Activated CD4-positive, alpha-beta T cell treated with anti-CD3 and anti-CD28 coated beads for 24 hours (primary cell): ENCODE measurements around the gene COL5A1.

Experiments
- DNase-seq, 2 donors: peaks; one replicate each; pipeline ENCODE4 v3.0.0-alpha.2; 2020; ENCODE audit warnings: low read depth in 2 of 2

The COL5A1 gene

GRCh38 chr9:134787601-134788531 is 146.3 kb downstream of the COL5A1 start:
- no peak for DNase-seq

GRCh38 chr9:134789168-134789567 is 147.6 kb downstream of the COL5A1 start:
- DNase-seq = no peak

DNA sequence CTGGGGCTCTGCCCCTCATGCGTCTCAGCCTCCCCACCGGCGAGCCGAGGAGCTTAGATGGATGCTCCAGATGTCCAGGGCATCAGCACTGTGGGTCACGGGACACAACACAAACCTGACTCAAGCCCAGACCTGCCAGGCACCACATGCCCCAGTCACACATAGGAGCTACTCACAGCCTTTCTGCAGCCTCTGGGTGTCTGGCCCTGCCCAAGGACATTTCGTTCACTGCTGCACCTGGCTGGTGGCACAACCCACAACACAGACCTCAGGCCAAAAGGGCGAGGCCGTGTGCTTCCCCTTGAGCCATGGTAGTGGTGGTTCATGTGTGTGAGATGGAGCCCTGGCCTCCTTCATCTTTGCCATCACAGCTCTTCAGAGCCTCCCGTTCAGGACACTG is 149.4 kb downstream of the COL5A1 start:
- DNase-seq = no peak

- DNase-seq = no peak
These were observed 151.0 kb downstream of the COL5A1 start for GRCh38 chr9:134792627-134793026.

DNA sequence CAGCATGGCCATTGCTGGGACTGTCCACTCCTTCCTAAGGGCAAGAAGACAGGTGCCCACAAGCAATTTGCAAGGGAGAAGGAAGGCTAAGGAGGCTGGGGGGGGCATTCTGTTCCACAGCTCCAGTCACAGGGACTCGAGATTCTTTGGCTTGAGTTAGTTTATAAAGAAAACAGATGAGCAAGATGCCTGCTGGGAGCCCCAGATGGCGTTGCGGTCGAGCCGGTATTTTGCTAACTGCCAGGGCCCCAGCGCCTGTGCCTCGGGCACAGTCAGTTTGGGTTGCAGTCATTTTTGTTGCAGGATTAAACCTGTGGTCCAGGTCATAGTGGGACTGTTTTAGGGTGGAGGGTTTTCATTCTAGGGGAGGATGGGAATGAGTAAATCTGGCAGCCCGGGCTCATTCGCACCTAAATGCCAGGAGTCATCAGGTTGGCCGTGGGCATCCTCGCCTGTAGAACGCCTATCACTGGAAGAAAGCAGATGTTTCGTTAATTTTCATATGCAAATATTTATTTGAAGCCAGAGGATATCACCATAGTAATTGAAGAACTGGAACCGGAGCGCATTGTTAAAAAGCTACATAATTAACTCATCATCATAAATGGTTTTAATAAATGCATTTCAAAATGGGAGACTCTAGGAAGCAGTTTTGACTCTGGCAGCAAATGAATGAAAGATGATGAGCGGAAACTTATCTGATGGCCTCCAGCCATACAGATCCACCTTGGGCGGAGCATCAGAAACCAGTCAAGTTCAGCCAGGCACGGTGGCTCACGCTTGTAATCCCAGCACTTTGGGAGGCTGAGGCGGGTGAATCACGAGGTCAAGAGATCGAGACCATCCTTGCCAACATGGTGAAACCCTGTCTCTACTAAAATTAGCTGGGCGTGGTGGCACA is 151.9 kb downstream of the COL5A1 start:
- no peak for DNase-seq

DNA sequence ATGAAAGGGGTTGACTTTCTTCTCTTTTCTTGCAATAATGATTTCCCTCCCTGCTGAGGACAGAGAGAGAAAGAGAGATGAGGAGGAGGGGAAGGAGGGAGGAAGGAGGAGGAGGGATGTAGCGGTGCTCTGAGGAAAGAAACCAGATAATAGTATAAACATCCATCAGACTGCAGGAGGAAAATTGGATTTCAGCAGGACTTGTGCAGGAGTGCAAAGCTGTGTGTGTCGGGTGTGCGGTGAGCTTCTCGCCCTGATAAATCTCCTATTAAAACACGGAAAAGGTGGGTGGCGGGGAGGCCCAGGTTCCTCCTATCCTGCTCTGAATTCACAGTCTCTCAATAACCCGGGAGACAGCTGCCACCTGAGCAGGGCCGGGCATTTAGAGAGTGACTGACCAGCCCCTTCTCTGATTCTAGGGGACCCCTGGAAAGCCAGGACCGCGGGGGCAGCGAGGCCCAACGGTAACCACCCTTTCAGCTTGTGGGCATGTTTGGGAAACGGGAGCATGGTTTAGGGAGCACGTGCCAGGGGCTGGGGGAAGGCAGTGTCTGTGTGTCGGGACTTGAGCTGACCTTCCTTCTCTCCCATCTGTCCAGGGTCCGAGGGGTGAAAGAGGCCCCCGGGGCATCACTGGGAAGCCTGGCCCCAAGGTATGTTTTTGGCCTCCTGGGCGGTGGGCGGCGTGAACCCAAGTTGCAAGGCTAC is 153.2 kb downstream of the COL5A1 start:
- DNase-seq = no peak

- no peak for DNase-seq
These were observed 153.8 kb downstream of the COL5A1 start for GRCh38 chr9:134795446-134795845.

GRCh38 chr9:134796882-134797281 is 155.3 kb downstream of the COL5A1 start:
- DNase-seq = no peak

DNA sequence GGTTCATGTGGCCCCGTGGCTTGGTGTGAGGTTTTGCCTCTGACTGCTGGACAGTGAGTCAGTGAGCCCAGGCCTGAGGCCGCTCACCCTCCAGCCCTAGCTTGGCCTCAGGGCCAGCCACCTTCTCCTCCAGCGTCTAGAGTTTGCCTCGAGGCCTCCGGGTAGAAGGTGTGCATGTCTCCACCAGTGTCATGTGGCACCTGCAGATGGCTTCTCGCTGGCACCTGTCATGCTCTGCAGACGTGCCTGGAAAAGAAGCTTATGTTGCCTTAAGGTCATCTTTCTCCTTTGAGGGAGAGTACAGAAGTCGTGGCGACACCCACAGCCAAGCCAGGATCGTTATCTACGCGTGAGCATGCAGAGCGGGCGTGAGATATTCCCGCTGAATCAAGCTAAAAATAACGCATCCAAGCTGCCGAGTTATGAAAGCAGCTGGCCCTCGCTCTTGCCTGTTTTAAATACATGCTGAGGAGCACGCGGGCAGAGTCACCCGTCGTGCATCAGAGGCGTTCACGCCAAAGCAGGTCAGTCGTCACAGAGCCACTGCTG is 159.3 kb downstream of the COL5A1 start:
- DNase-seq = no peak

GRCh38 chr9:134802216-134802795 is 160.7 kb downstream of the COL5A1 start:
- DNase-seq = no peak

- DNase-seq = no peak
These were observed 163.3 kb downstream of the COL5A1 start for GRCh38 chr9:134804871-134805270.

DNA sequence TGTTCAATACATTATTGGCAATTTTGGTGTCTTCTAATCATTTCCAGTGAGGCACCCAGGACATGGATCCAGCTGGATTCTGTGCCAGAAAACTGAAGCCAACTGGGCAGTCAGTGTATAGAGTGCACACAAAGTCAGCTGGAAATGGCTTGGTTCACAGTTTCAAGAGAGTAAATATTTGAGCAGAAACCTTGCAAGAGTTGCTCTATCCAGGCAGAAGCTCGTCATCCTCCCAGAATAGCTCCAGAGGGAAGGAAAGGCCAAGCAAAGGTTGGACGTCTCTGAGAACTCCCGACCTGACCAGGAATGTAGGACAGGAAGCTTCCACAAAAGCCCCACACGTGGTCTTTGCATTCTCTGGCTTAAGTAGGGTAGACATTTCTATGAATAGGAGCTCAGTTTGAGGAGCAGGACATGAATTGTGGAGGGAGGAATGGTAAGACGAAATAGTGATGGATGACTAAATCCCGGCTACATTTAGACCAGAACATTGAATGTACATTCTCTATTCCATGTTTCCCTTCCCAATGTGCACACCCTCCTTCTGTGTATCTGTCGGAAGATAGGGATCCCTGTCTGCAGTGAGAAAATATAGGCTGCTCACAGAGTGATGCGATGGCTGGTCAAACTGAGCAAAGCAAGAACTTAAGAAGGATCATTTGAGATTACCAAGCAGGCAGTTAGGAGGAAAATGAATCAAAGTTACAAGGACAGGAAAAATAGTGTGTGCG is 166.3 kb downstream of the COL5A1 start:
- DNase-seq = no peak

- no peak for DNase-seq
These were observed 166.8 kb downstream of the COL5A1 start for GRCh38 chr9:134808447-134808792.

DNA sequence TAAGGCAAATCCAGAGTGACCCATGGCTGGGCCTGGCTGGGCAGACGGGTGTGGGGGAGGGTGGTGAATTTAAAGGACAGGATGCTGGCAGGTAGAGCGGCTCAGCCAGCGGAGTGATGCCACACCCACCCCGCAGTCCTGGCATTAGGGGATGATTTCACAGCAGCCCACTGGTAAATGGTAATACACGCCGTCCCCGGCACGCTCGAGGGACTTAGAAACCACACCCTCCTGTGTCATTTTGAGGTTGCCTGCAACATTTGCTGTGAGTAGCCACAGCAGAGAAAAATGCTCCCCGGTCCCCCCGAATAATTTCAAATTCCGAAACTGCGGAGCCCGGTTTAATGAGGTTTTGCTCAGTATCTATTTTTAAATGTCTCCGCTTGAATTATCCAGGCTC is 167.7 kb downstream of the COL5A1 start:
- DNase-seq = no peak

DNA sequence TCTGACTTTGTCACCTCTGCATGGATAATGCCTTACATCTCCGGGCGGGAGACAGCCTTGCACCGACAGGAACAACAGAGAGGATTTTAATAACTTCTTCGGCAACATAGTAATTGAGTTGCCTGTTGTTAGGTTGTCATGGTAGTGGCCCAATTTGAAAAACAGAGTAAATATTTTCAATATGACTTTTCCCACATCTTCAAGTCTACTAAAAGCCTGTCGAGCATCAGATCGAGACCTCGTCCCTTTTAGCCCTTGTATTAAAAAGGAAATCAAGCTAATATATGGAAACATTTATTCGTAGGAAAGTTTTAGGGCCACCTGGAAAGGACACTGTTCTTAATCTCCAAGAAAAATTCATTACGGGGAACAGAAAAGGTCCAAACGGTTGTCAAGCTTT is 168.2 kb downstream of the COL5A1 start:
- no peak for DNase-seq

- no peak for DNase-seq
These were observed 169.6 kb downstream of the COL5A1 start for GRCh38 chr9:134811079-134811672.

DNA sequence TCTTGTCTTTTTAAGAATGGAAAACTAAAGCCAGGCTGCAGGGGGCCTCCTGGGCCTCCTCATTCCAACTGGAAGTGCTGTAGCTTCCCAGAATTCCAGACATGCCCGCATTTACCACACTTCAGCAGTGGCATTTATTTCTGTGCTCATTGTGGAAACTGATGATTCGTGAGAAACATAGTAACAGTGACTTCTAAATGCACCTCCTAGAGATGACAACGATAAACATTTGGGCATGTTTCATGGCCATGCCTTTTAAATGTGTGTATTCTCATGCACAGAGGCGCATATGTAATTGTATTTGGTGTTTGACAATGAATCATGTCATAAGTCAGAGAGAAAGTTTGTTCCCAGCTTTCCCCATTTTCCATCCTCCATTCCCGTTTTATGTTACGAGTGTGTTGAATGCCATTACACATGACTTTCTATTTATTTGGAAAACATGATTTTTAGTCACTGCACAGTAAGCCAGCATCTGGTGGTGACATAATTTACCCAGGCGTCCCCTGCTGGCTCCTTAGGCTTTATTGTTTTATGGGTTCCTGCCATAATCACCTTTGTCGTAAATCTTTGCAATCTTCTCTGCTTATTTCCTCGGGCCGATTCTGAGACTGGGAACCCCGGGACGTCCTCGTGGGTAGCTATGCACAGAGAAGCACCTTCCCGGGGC is 170.2 kb downstream of the COL5A1 start:
- DNase-seq = no peak

GRCh38 chr9:134812343-134812673 is 170.7 kb downstream of the COL5A1 start:
- DNase-seq = no peak

DNA sequence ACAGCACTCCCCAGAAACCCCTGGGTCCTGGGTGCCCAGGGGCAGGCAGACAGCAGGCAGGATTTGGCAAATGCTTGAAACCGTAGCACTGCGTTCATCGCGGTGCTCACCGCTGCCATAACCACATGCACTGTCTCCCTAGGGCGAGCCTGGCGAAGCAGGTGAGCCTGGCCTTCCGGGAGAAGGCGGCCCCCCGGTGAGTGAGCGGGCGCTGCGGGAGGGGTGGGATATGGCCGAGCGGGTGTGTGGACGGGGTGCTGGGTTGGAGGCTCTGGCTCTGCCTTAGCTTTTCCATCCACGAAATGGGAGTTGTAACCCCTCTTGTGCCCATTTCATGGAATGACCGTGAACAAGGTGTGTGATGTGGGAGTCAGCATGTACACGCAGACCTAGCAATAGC is 172.2 kb downstream of the COL5A1 start:
- no peak for DNase-seq
